AG04449 (cell line): ENCODE results near the gene FXYD3.

ENCODE experiments used
- CTCF ChIA-PET: fragments of 350-600 bp; formaldehyde crosslinking; extraction: SDS; loops from one replicate; lab custom pipeline; 2021; ENCODE audit warnings: antibody characterized with exemption; lab: Yijun Ruan, JAX
- POLR2A ChIA-PET: fragments of 400-600, 350-600 bp; formaldehyde crosslinking; extraction: SDS; loops from one replicate; lab custom pipeline; 2020; ENCODE audit warnings: antibody characterized with exemption, inconsistent platforms; lab: Yijun Ruan, JAX
- DNase-seq: peaks from one replicate; pipeline ENCODE4 v3.0.0-alpha.2; 2010; ENCODE audit warnings: low read depth, low spot score
- H3K4me3 ChIP-seq: 2 replicates; pipeline ENCODE4 v1.5.1; 2011; ENCODE audit warnings: low read depth, mild to moderate bottlenecking, control low read depth, low read length
- TF ChIP-seq, protein P1 (sequence below): IDR thresholded peaks from one replicate; pipeline ENCODE4 v1.5.1; 2011; ENCODE audit warnings: mild to moderate bottlenecking, moderate library complexity, low read length, control low read depth, inconsistent platforms; ENCODE audit not compliant: insufficient read depth; ENCODE audit errors: missing control alignments

Gene FXYD3

DNA sequence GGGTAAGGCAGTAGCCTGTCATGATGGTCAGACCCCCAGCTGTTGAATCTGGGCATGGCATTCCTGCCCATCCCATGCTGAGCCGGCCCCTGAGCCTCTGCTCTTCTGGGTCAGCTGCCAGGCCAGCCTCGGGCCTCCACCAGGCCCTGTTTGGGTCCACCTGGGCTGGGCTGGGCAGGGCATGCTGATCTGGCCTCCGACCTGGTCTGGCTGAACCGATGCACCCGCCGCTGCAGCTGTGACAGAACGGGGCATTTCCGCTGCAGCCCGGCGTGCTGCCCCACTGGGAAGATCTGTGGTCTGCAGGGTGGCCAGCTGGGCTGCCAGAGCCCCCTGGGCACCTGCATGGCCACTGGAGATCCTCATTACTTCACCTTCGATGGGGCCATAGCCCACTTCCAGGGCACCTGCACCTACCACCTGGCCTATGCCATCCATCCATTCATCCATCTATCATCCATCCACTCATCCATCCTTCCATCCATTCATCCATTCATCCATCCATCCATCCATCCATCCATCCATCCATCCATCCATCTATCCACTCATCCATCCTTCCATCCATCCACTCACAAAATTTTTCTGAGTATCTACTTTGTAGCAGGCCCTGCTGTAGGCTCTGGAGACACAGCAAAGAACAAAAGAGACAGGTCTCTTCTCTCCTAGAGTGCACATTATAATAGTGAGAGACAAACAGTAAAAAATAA, 21.5 kb upstream of the FXYD3 start:
- DNase-seq: no peak
- H3K4me3 ChIP-seq: no peak overlapping the region
- TF ChIP-seq, protein P1, sequence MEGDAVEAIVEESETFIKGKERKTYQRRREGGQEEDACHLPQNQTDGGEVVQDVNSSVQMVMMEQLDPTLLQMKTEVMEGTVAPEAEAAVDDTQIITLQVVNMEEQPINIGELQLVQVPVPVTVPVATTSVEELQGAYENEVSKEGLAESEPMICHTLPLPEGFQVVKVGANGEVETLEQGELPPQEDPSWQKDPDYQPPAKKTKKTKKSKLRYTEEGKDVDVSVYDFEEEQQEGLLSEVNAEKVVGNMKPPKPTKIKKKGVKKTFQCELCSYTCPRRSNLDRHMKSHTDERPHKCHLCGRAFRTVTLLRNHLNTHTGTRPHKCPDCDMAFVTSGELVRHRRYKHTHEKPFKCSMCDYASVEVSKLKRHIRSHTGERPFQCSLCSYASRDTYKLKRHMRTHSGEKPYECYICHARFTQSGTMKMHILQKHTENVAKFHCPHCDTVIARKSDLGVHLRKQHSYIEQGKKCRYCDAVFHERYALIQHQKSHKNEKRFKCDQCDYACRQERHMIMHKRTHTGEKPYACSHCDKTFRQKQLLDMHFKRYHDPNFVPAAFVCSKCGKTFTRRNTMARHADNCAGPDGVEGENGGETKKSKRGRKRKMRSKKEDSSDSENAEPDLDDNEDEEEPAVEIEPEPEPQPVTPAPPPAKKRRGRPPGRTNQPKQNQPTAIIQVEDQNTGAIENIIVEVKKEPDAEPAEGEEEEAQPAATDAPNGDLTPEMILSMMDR: no peak
- ChIA-PET CTCF (interaction anchor here (1.6 to 5.0 kb wide), 4 partner anchors 24 to 48 kb away, joined by 3 to 57 read pairs (median 26); partner anchors contain the start of gene LGI4), POLR2A (no interaction called here)

DNA sequence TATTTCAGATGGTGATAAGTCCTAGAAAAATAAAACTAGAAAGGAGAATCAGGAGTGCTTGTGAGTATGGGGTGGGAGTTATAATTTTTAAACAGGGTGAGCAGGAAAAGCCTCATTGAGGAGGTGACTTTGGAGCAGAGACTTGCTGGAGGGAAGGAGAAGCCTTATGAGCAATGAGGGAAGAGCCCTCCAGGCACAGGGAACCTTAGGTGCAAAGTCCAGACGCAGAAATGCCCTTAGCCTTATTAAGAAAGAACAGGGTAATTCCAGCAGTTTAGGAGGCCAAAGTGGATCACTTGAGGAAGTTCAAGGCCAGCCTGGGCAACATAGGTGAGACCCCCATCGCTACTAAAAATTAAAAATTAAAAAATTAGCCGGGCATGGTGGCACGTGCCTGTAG, 21.0 kb upstream of the FXYD3 start:
- TF ChIP-seq, protein P1: no peak
- CTCF ChIA-PET: no interaction called here
- DNase-seq: no peak
- POLR2A ChIA-PET: no interaction called here
- no peak overlapping the region for H3K4me3 ChIP-seq

DNA sequence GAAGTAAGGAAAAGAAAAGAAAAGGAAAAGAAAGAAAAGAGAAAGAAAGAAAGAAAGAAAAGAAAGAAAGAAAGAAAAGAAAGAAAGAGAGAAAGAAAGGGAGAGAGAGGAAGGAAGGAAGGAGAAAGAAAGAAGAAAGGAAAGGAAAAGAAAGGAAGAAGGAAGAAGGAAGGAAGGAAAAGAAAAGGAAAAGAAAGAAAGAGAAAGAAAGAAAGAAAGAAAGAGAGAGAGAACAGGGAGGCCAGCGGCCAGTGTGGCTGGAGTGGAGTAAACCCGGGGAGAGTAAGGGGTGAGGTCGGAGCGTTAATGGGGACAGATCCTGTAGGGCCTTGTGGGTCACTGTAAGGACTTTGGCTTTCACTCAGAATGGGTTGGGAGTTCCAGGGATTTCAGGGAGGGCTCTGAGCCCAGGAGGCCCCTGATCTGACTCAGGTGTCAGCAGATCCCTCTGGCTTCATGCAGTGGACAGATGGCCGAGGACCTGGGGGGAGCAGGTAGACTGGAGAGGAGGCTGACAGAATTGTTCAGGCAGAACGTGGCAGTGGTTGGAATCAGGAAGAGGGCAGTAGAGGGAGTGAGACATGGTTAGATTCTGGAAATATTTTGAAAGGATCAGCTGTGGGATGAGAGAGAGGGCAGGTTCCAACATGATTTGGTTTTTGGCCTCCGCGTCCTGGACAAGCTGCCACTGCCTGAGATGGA, 19.8 kb upstream of the FXYD3 start:
- TF ChIP-seq, protein P1: no peak
- H3K4me3 ChIP-seq: no peak overlapping the region
- POLR2A ChIA-PET: no interaction called here
- DNase-seq: no peak
- CTCF ChIA-PET: interaction anchor here (1.0 to 1.5 kb wide), 5 partner anchors 11 to 52 kb away, joined by 3 to 6 read pairs (median 3); no protein-coding TSS in a partner anchor

GRCh38 chr19:35098413-35099049, 17.1 kb upstream of the FXYD3 start:
- no peak overlapping the region for H3K4me3 ChIP-seq
- DNase-seq: no peak
- ChIA-PET POLR2A (interaction anchor here (0.7 kb wide), 1 partner anchor 8 kb away, joined by 3 read pairs; no protein-coding TSS in a partner anchor), CTCF (interaction anchor here (0.8 to 4.1 kb wide), 4 partner anchors 13 to 54 kb away, joined by 3 to 29 read pairs (median 5); partner anchors contain the start of gene FXYD3)
- TF ChIP-seq, protein P1: no peak

- ChIA-PET POLR2A (no interaction called here), CTCF (interaction anchor here (1.1 to 4.1 kb wide), 7 partner anchors 9 to 55 kb away, joined by 3 to 29 read pairs (median 7); partner anchors contain the start of genes FXYD3 and LGI4)
- DNase-seq: no peak
- no peak overlapping the region for H3K4me3 ChIP-seq
- TF ChIP-seq, protein P1: no peak
Measured at GRCh38 chr19:35099155-35099896, 16.3 kb upstream of the FXYD3 start.
